Measurements from ENCODE around the gene HADHB. TPM values are rescaled to one million over a fixed set of nuclear protein-coding genes. Genes with fewer than 3 reads are reported as not detected.
"Not testable (repeated sequence)": the region's sequence is repeated elsewhere in the genome, so short reads cannot be mapped to it uniquely, and the experiment has no call there.

Gene HADHB
- total and polyA plus RNA-seq, 9 donors = 73.1 to 115 (median 98.5) TPM

- not testable (repeated sequence) for DNase-seq; H3K4me3 ChIP-seq (ENCODE audit: low read length); H3K9me3 ChIP-seq (replicated peaks; ENCODE audit: control insufficient read depth, low read depth, low read length); H3K4me1 ChIP-seq (ENCODE audit: control insufficient read depth, insufficient read depth, low read length); H3K27ac ChIP-seq (ENCODE audit: low read length); H3K36me3 ChIP-seq (ENCODE audit: control insufficient read depth, insufficient read depth, low read length); H3K27me3 ChIP-seq (ENCODE audit: control insufficient read depth, insufficient read depth, low read length)
- 92% methylated on average over 5 of the region's 12 CpGs for WGBS (ENCODE audit: insufficient coverage)
Measured at GRCh38 chr2:26268670-26269385, 24.1 kb downstream of the HADHB start.

DNA sequence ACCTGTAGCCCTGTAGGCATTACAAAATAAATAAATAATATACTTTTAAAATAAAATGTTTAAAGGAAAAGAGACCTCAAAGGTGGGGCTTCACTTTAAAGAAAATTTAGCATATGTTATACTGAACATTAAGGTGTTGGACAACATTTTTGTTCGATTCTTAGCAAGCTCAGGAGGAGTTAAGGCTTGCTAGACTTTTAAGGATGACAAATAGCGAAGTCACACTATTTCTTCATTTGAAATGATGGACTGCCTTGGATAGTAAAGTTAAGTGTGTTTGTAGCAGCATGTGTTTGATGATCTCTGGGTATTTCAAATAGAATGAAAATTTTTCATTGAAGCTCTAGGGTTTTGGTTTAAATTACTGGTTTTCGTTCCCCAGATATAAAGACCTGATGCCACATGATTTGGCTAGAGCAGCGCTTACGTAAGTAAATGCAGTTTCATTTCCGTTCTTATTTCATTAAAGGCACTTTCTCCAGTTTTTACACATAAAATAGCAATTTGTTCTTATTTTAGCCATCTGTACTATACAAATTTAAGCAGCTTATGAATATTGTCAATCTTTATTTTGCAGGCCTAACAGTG, 24.9 kb downstream of the HADHB start:
- peaks cover 5% of the 10 kb centered on the region for H3K4me1 ChIP-seq (ENCODE audit: control insufficient read depth, insufficient read depth, low read length)
- DNase-seq = no peak
- H3K36me3 ChIP-seq (ENCODE audit: control insufficient read depth, insufficient read depth, low read length) = peaks cover 14% of the 10 kb centered on the region
- H3K9me3 ChIP-seq (replicated peaks; ENCODE audit: control insufficient read depth, low read depth, low read length) = no peaks in the 10 kb centered on the region
- no peaks in the 10 kb centered on the region for H3K27me3 ChIP-seq (ENCODE audit: control insufficient read depth, insufficient read depth, low read length)
- no peak overlapping the region for H3K27ac ChIP-seq (ENCODE audit: low read length)
- WGBS (ENCODE audit: insufficient coverage) = 88% methylated on average over 1 of the region's 6 CpGs
- no peak overlapping the region for H3K4me3 ChIP-seq (ENCODE audit: low read length)

- H3K36me3 ChIP-seq (ENCODE audit: control insufficient read depth, insufficient read depth, low read length) = peaks cover 14% of the 10 kb centered on the region
- no peak overlapping the region for H3K4me3 ChIP-seq (ENCODE audit: low read length)
- H3K4me1 ChIP-seq (ENCODE audit: control insufficient read depth, insufficient read depth, low read length) = peaks cover 5% of the 10 kb centered on the region
- H3K27me3 ChIP-seq (ENCODE audit: control insufficient read depth, insufficient read depth, low read length) = no peaks in the 10 kb centered on the region
- H3K27ac ChIP-seq (ENCODE audit: low read length) = no peak overlapping the region
- H3K9me3 ChIP-seq (replicated peaks; ENCODE audit: control insufficient read depth, low read depth, low read length) = no peaks in the 10 kb centered on the region
- no peak for DNase-seq
Measured at GRCh38 chr2:26270373-26270772, 25.6 kb downstream of the HADHB start.

DNA sequence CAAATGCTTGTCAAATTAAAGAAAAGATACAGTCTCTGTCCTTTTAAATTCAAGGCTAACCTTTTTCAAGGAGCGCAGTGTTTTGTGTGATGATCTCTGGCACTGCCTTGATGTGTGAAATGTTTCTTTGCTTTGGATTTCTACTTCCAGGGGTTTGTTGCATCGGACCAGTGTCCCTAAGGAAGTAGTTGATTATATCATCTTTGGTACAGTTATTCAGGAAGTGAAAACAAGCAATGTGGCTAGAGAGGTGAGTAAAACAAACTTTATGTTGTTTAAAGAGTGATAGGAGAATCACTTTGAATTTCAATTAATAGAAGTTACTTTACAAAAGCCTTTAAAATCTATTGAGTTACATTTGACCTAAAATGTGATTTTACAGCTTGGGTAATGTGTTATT, 28.8 kb downstream of the HADHB start:
- no peak for DNase-seq
- no peaks in the 10 kb centered on the region for H3K27me3 ChIP-seq (ENCODE audit: control insufficient read depth, insufficient read depth, low read length)
- H3K9me3 ChIP-seq (replicated peaks; ENCODE audit: control insufficient read depth, low read depth, low read length) = no peaks in the 10 kb centered on the region
- WGBS (ENCODE audit: insufficient coverage) = 60% methylated on average over 2 of the region's 2 CpGs
- peaks cover 5% of the 10 kb centered on the region for H3K4me1 ChIP-seq (ENCODE audit: control insufficient read depth, insufficient read depth, low read length)
- peaks cover 29% of the 10 kb centered on the region for H3K36me3 ChIP-seq (ENCODE audit: control insufficient read depth, insufficient read depth, low read length)
- no peak overlapping the region for H3K27ac ChIP-seq (ENCODE audit: low read length)
- no peak overlapping the region for H3K4me3 ChIP-seq (ENCODE audit: low read length)

- 69% methylated on average over 3 of the region's 5 CpGs for WGBS (ENCODE audit: insufficient coverage)
- H3K27me3 ChIP-seq (ENCODE audit: control insufficient read depth, insufficient read depth, low read length) = no peaks in the 10 kb centered on the region
- peak; percentile 67 for DNase-seq
- no peaks in the 10 kb centered on the region for H3K9me3 ChIP-seq (replicated peaks; ENCODE audit: control insufficient read depth, low read depth, low read length)
- peaks cover 5% of the 10 kb centered on the region for H3K4me1 ChIP-seq (ENCODE audit: control insufficient read depth, insufficient read depth, low read length)
- H3K36me3 ChIP-seq (ENCODE audit: control insufficient read depth, insufficient read depth, low read length) = peaks cover 35% of the 10 kb centered on the region
- H3K4me3 ChIP-seq (ENCODE audit: low read length) = no peak overlapping the region
- peak overlapping the region; percentile 31 for H3K27ac ChIP-seq (ENCODE audit: low read length)
Measured at GRCh38 chr2:26274058-26274613, 29.4 kb downstream of the HADHB start.

GRCh38 chr2:26276484-26277227, 31.9 kb downstream of the HADHB start:
- H3K27ac ChIP-seq (ENCODE audit: low read length) = no peak overlapping the region
- H3K9me3 ChIP-seq (replicated peaks; ENCODE audit: control insufficient read depth, low read depth, low read length) = no peaks in the 10 kb centered on the region
- peaks cover 45% of the 10 kb centered on the region for H3K36me3 ChIP-seq (ENCODE audit: control insufficient read depth, insufficient read depth, low read length)
- H3K27me3 ChIP-seq (ENCODE audit: control insufficient read depth, insufficient read depth, low read length) = no peaks in the 10 kb centered on the region
- WGBS (ENCODE audit: insufficient coverage) = 40% methylated on average over 1 of the region's 4 CpGs
- H3K4me1 ChIP-seq (ENCODE audit: control insufficient read depth, insufficient read depth, low read length) = peaks cover 7% of the 10 kb centered on the region
- no peak for DNase-seq
- no peak overlapping the region for H3K4me3 ChIP-seq (ENCODE audit: low read length)

DNA sequence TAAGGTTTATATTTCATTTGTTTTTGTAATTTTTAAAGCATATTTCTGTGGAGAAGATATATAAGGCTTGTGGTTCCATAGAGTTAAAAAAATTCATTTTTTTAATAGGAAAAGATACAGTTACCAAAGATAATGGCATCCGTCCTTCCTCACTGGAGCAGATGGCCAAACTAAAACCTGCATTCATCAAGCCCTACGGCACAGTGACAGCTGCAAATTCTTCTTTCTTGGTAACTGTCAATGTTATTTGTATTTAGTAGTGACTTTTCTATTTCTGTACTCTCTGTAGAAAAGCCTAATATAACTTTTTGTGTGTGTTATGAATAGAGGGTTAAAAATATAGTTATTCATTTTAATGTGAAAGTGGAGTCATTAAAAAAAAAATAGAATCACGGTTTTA, 35.1 kb downstream of the HADHB start:
- Histone ChIP-seq H3K27me3 (ENCODE audit: control insufficient read depth, insufficient read depth, low read length) (no peaks in the 10 kb centered on the region), H3K27ac (ENCODE audit: low read length) (no peak overlapping the region), H3K36me3 (ENCODE audit: control insufficient read depth, insufficient read depth, low read length) (peaks cover 46% of the 10 kb centered on the region), H3K4me1 (ENCODE audit: control insufficient read depth, insufficient read depth, low read length) (peaks cover 3% of the 10 kb centered on the region), H3K9me3 (replicated peaks; ENCODE audit: control insufficient read depth, low read depth, low read length) (no peaks in the 10 kb centered on the region), H3K4me3 (ENCODE audit: low read length) (no peak overlapping the region)
- WGBS (ENCODE audit: insufficient coverage) = no CpG with 5 or more reads among the region's 3 CpGs
- peak; percentile 20 for DNase-seq

DNA sequence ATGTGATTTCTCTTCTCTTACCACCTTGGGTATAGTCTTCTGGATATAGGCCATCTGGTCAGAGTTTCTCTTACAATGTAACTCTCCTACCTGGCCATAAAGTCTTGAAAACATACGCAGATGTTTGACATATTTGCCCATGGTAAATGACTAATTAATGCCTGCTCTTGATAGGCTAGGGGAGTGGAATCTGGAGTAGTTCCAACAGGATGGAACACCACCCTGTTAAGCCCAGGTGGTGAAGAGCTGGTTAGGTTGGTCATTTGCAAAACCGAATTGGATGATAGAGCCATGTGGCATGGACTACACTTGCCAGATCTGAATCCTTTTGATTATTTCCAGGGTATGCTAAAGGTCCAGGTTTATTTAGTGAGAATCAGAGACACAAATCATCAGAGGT, 36.5 kb downstream of the HADHB start:
- no peak for DNase-seq
- H3K4me1 ChIP-seq (ENCODE audit: control insufficient read depth, insufficient read depth, low read length) = peaks cover 3% of the 10 kb centered on the region
- no peak overlapping the region for H3K27ac ChIP-seq (ENCODE audit: low read length)
- 100% methylated on average over 1 of the region's 2 CpGs for WGBS (ENCODE audit: insufficient coverage)
- H3K27me3 ChIP-seq (ENCODE audit: control insufficient read depth, insufficient read depth, low read length) = no peaks in the 10 kb centered on the region
- no peaks in the 10 kb centered on the region for H3K9me3 ChIP-seq (replicated peaks; ENCODE audit: control insufficient read depth, low read depth, low read length)
- no peak overlapping the region for H3K4me3 ChIP-seq (ENCODE audit: low read length)
- peaks cover 48% of the 10 kb centered on the region for H3K36me3 ChIP-seq (ENCODE audit: control insufficient read depth, insufficient read depth, low read length)

DNA sequence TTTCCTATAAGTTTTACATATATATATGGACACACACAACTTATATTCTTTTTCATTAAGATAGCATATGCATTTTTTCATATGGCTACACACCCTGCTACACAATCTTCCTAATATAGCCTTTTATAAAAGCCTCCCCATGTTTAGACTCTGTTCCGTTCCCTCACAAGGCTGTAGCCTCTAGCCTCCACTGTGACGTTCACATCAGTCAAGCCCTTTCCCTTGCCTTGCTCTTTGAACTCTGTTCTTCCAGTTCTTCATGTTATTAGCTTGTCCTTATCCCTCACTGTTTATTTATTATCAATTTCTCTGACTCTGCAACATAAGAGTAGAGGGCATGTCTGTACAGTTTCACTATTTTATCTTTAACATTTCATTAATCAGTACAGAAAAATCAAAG, 38.9 kb downstream of the HADHB start:
- WGBS (ENCODE audit: insufficient coverage) = 80% methylated on average over 2 of the region's 2 CpGs
- no peak for DNase-seq
- H3K9me3 ChIP-seq (replicated peaks; ENCODE audit: control insufficient read depth, low read depth, low read length) = no peaks in the 10 kb centered on the region
- no peak overlapping the region for H3K4me3 ChIP-seq (ENCODE audit: low read length)
- peaks cover 3% of the 10 kb centered on the region for H3K4me1 ChIP-seq (ENCODE audit: control insufficient read depth, insufficient read depth, low read length)
- no peaks in the 10 kb centered on the region for H3K27me3 ChIP-seq (ENCODE audit: control insufficient read depth, insufficient read depth, low read length)
- H3K36me3 ChIP-seq (ENCODE audit: control insufficient read depth, insufficient read depth, low read length) = peaks cover 40% of the 10 kb centered on the region
- H3K27ac ChIP-seq (ENCODE audit: low read length) = no peak overlapping the region

DNA sequence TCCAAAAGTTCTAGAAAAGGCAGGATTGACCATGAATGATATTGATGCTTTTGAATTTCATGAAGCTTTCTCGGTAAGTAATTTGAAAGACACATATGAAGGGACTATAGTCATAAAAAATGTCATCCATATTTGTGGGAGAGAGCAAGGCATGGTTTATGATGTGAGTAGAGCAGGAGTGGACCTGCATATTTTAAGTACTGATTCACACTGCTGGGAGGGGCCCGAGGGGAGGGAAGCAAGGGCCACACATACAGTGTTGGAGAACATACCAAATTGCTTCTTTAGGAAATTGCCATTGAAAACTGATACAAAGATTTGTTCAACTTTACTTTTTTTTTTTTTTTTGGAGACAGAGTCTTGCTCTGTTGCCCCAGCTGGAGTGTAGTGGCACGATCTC, 39.4 kb downstream of the HADHB start:
- Histone ChIP-seq H3K27me3 (ENCODE audit: control insufficient read depth, insufficient read depth, low read length) (no peaks in the 10 kb centered on the region), H3K36me3 (ENCODE audit: control insufficient read depth, insufficient read depth, low read length) (peaks cover 36% of the 10 kb centered on the region), H3K4me3 (ENCODE audit: low read length) (no peak overlapping the region), H3K4me1 (ENCODE audit: control insufficient read depth, insufficient read depth, low read length) (peaks cover 3% of the 10 kb centered on the region), H3K9me3 (replicated peaks; ENCODE audit: control insufficient read depth, low read depth, low read length) (no peaks in the 10 kb centered on the region), H3K27ac (ENCODE audit: low read length) (no peak overlapping the region)
- DNase-seq = no peak
- 100% methylated on average over 2 of the region's 3 CpGs for WGBS (ENCODE audit: insufficient coverage)

Data from muscle of leg (tissue), 11 donors.